K562 (cell line): ENCODE results near the gene SIK3. TPM values are rescaled to one million over a fixed set of nuclear protein-coding genes. Genes with fewer than 3 reads are reported as not detected.
A peak's percentile ranks its signal among the peaks of the same experiment; 100 is the strongest.

Source experiments
- ATAC-seq: fragments of 200-7000 bp; cut with Tn5 transposase; 3 replicates; pipeline ENCODE4 v1.9.1; 2020; ENCODE audit warnings: moderate library complexity
- BruUV-seq: library from RNA; stranded (reverse); fragments of 400-500 nt; replicated peaks from 2 replicates; lab custom pipeline; 2021; lab: Mats Ljungman, UMichigan
- CTCF ChIA-PET: fragments of 300-600 bp; formaldehyde crosslinking; extraction: SDS; loops from one replicate; lab custom pipeline; 2021; ENCODE audit warnings: low intra/inter-chr PET ratio; lab: Yijun Ruan, JAX
- POLR2A ChIA-PET: fragments of 300-600, 350-650 bp; sonication (Branson Sonifier 250); formaldehyde crosslinking; extraction: SDS; loops from one replicate; lab custom pipeline; 2021; ENCODE audit warnings: antibody characterized with exemption, inconsistent platforms; lab: Yijun Ruan, JAX
- DNase-seq, 4 experiments: peaks; one replicate each; pipeline versions ENCODE4 v3.0.0 to v3.0.0-alpha.2; 2011 to 2018; ENCODE audit warnings: low spot score in 3 of 4, mixed read lengths in 3 of 4; ENCODE audit errors: extremely low read depth in 1 of 4
- FAIRE-seq: peaks from 2 replicates; lab custom pipeline; 2011; peaks lifted over from hg19 to GRCh38; lab: Jason Lieb, UNC
- H2AFZ ChIP-seq: 2 replicates; pipeline ENCODE4 v1.6.0; 2011; ENCODE audit warnings: low read depth, low read length, control low read depth, inconsistent platforms
- H3K27ac ChIP-seq: fragments of 200-600 bp; 3 replicates; pipeline ENCODE4 v1.8.0; 2011; ENCODE audit warnings: low read depth, mild to moderate bottlenecking, control low read depth, inconsistent platforms, low read length, moderate library complexity, mixed read lengths; ENCODE audit errors: extremely low read depth
- H3K27me3 ChIP-seq, 2 experiments: fragments of 300-600 bp in 1 of 2; 2 replicates in 1 of 2; 3 replicates in 1 of 2; pipeline versions ENCODE4 v1.6.0 to v1.8.0; 2011; ENCODE audit warnings: inconsistent platforms in 2 of 2, low read length in 2 of 2, mild to moderate bottlenecking in 1 of 2, mixed read lengths in 1 of 2, moderate library complexity in 1 of 2; ENCODE audit not compliant: control insufficient read depth in 2 of 2, insufficient read depth in 2 of 2
- H3K36me3 ChIP-seq: fragments of 300-600 bp; 3 replicates; pipeline ENCODE4 v1.8.0; 2011; ENCODE audit warnings: mild to moderate bottlenecking, low read length, inconsistent platforms; ENCODE audit not compliant: control insufficient read depth, insufficient read depth
- H3K4me1 ChIP-seq, 2 experiments: fragments of 200-600 bp in 1 of 2; replicated peaks in 1 of 2; 2 replicates in 1 of 2; 3 replicates in 1 of 2; pipeline versions ENCODE4 v1.5.1 to v1.8.0; 2011; ENCODE audit warnings: inconsistent platforms in 2 of 2, low read length in 2 of 2, mild to moderate bottlenecking in 1 of 2, mixed read lengths in 1 of 2, moderate library complexity in 1 of 2; ENCODE audit not compliant: control insufficient read depth in 2 of 2, insufficient read depth in 2 of 2
- H3K4me2 ChIP-seq: 2 replicates; pipeline ENCODE4 v1.6.1; 2011; ENCODE audit warnings: low read length, control low read depth, inconsistent platforms, mixed read lengths; ENCODE audit not compliant: insufficient read depth
- H3K4me3 ChIP-seq: fragments of 200-600 bp; sonication (generic), shearing (Covaris generic); 2 replicates; pipeline ENCODE4 v1.5.1; 2016; ENCODE audit warnings: control low read depth, inconsistent platforms
- H3K79me2 ChIP-seq: fragments of 200-600 bp; 3 replicates; pipeline ENCODE4 v1.8.0; 2011; ENCODE audit warnings: low read length, inconsistent platforms; ENCODE audit not compliant: control insufficient read depth, insufficient read depth
- H3K9ac ChIP-seq, 2 experiments: 2 replicates each; pipeline versions ENCODE4 v1.6.0 to v1.6.1; 2011; ENCODE audit warnings: low read depth in 2 of 2, low read length in 2 of 2, control low read depth in 1 of 2, inconsistent platforms in 1 of 2, mild to moderate bottlenecking in 1 of 2, mixed read lengths in 1 of 2; ENCODE audit not compliant: insufficient read depth in 1 of 2
- H3K9me1 ChIP-seq: one replicate; pipeline ENCODE4 v1.6.0; 2011; ENCODE audit warnings: inconsistent platforms, mild to moderate bottlenecking, low read length, moderate library complexity; ENCODE audit not compliant: control insufficient read depth, insufficient read depth
- H3K9me3 ChIP-seq: replicated peaks from 2 replicates; pipeline ENCODE4 v1.5.1; 2011; ENCODE audit warnings: low read depth, low read length, inconsistent platforms; ENCODE audit not compliant: control insufficient read depth, insufficient read depth
- H4K20me1 ChIP-seq: replicated peaks from 2 replicates; pipeline ENCODE4 v1.6.1; 2011; ENCODE audit warnings: low read length, inconsistent platforms, mixed read lengths; ENCODE audit not compliant: control insufficient read depth, insufficient read depth
- HOMEZ ChIP-seq: fragments of 250-450 bp; sonication (Bioruptor Pico); IDR thresholded peaks from 2 replicates; pipeline ENCODE4 v1.4.0; 2020; ENCODE audit warnings: mild to moderate bottlenecking, moderate library complexity
- ILK ChIP-seq: fragments of 450-650 bp; IDR thresholded peaks from 2 replicates; pipeline ENCODE4 v1.6.1; 2016; ENCODE audit warnings: missing genetic modification characterization, low read depth, mild to moderate bottlenecking, missing compliant biosample characterization, moderate library complexity, borderline replicate concordance
- KAT2B ChIP-seq: IDR thresholded peaks from one replicate; pipeline ENCODE4 v1.6.1; 2012; ENCODE audit warnings: low read depth, mild to moderate bottlenecking, control low read depth, inconsistent platforms, low read length, moderate library complexity
- PHB2 ChIP-seq: fragments of 450-650 bp; IDR thresholded peaks from 2 replicates; pipeline ENCODE4 v1.6.1; 2017; ENCODE audit warnings: low read depth
- SLC30A9 ChIP-seq: fragments of 250-450 bp; sonication (Bioruptor Pico); IDR thresholded peaks from 2 replicates; pipeline ENCODE4 v1.8.0; 2022; ENCODE audit warnings: mild to moderate bottlenecking, moderate library complexity
- ZNF695 ChIP-seq: fragments of 450-650 bp; formaldehyde crosslinking; IDR thresholded peaks from 2 replicates; pipeline ENCODE4 v1.4.0; 2020; ENCODE audit warnings: mild to moderate bottlenecking, moderate library complexity
- WGBS: fragments of 100-300 bp; shearing (Covaris generic); methylation state at CpG from one replicate; pipeline ENCODE4 v1.1.6; 2016; ENCODE audit warnings: low coverage, mixed read lengths; ENCODE audit not compliant: insufficient coverage; ENCODE audit errors: missing lambda C conversion rate; 5-methylcytosine and 5-hydroxymethylcytosine counted together
- in situ Hi-C: fragments of 300-500 bp; cut with MboI; formaldehyde crosslinking; loops from 4 replicates; pipeline ENCODE4 v1.15.0; 2018; ENCODE audit warnings: inconsistent platforms, mixed read lengths
- intact Hi-C: fragments of 100-400 bp; cut with micrococcal nuclease; formaldehyde crosslinking; loops from 2 replicates; pipeline ENCODE4 v1.14.2; 2022
- polyA plus RNA-seq, 8 experiments: library from polyadenylated mRNA; depleted of rRNA in 4 of 8; stranded (reverse) in 5 of 8; unstranded in 3 of 8; fragments of >200 nt; fragmentation: Nextera tagmentation in 2 of 8; fragmentation: Illumina TruSeq in 1 of 8; extraction: Ambion mirVana in 2 of 8; extraction: Trizol in 1 of 8; gene quantifications; 2 replicates each; pipeline versions ENCODE4 v1.2.1 to v1.2.3, GENCODE V29; 2011 to 2014; ENCODE audit warnings: inconsistent platforms in 1 of 8, missing spikeins in 1 of 8
- total RNA-seq, 7 experiments: library from RNA; depleted of rRNA in 6 of 7; stranded (reverse); fragments of >200 nt in 6 of 7; fragmentation: Illumina TruSeq in 2 of 7; extraction: Trizol in 2 of 7; gene quantifications; 2 replicates each; pipeline versions ENCODE4 v1.2.1 to v1.2.3, GENCODE V29; 2011 to 2021; ENCODE audit warnings: low replicate concordance in 1 of 7

Gene SIK3
- total and polyA plus RNA-seq, 9 of the 15 experiments (the other 6 are each of a cell fraction or from before 2014, with no cell fraction given), result 1.6 to 21.6 (median 8.0) TPM

GRCh38 chr11:116953530-116954285, 144.5 kb downstream of the SIK3 start:
- Histone ChIP-seq H2AFZ (no peak overlapping the region), H3K4me3 (no peak overlapping the region), H3K79me2 (no peaks in the 10 kb centered on the region; the same call in 2 of the 3 replicates), H3K9ac (no peak overlapping the region), H3K9me3 (no peaks in the 10 kb centered on the region), H3K36me3 (peaks cover 43% of the 10 kb centered on the region), H3K27me3 (no peaks in the 10 kb centered on the region), H3K27ac (no peak overlapping the region), H4K20me1 (no peaks in the 10 kb centered on the region), H3K4me2 (no peak overlapping the region), H3K9me1 (no peaks in the 10 kb centered on the region), H3K4me1 (no peaks in the 10 kb centered on the region; a peak in 2 of 5 replicates)
- TF ChIP-seq SLC30A9 (CRISPR knock-in tag) (no peak), ILK (tag) (no peak), PHB2 (no peak), ZNF695 (CRISPR knock-in tag) (no peak), HOMEZ (CRISPR knock-in tag) (no peak), KAT2B (no peak)
- DNase-seq (no peak), FAIRE-seq (peak; percentile 11), ATAC-seq (no peak)
- WGBS, result 90% methylated on average over 6 of the region's 6 CpGs
- CTCF ChIA-PET, result no interaction called here
- intact Hi-C loops (no loop called here), in situ Hi-C loops (no loop called here)
- no TSS peak for BruUV-seq
- POLR2A ChIA-PET, result interaction anchor here (0.5 kb wide), 1 partner anchor 19 kb away, joined by 3 read pairs; no protein-coding TSS in a partner anchor
